ENCODE results near the gene CRYAB. TPM values are rescaled to one million over a fixed set of nuclear protein-coding genes. Genes with fewer than 3 reads are reported as not detected.

CRYAB gene
- total and polyA plus RNA-seq, 2 of the 4 experiments (the other 2 are of a cell fraction), result 6.5 to 19.5 TPM

DNA sequence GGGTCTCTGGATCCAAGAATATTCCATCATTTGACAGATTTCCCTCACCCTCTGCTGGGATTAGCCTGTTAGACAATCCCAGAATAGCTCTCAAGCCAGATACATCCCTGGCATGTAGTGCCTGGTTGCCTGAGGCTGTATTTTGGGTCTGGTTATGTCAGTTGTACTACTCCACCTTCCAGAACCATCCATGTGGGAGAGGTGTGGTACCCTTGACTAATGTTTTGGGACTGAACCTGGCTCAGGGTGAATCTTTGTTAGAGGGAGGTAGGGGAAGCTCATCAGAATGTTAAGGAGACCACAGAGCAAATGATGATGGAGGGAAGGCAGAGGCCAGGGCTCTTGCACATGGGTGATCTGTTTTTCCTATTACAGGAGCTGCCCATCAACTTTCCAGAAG lies 12.4 kb upstream of the CRYAB start:
- H4K5ac ChIP-seq (ENCODE audit: low read depth, low read length), result peak overlapping the region; percentile 38
- no TSS peak for BruUV-seq (replicated peaks)
- CTCF ChIA-PET, result no interaction called here
- dilution Hi-C loops (cut with HindIII; ENCODE audit: low sequenced_read_pairs, unreplicated experiment) (no loop called here), intact Hi-C loops (cut with micrococcal nuclease) (no loop called here), in situ Hi-C loops (cut with MboI; ENCODE audit: low sequenced_read_pairs) (loop anchor here (5.0 kb wide), 1 partner anchor 42 kb away; no protein-coding TSS in a partner anchor)
- peaks cover 0 to 8% of the 10 kb centered on the region in 2 experiments; a peak in 2 of 4 replicates for H3K79me1 ChIP-seq (ENCODE audit: low read depth in 1 of 2, low read length in 2 of 2)
- H3K4me1 ChIP-seq (ENCODE audit: control insufficient read depth, insufficient read depth, low read length), result peaks cover 13% of the 10 kb centered on the region
- H4K8ac ChIP-seq (ENCODE audit: low read depth in 2 of 2, low read length in 2 of 2), result peak overlapping the region; percentile 90 to 94
- no peaks in the 10 kb centered on the region for H3K9me3 ChIP-seq (ENCODE audit: control insufficient read depth, insufficient read depth, low read length)
- H3K27me3 ChIP-seq (ENCODE audit: control insufficient read depth, insufficient read depth, low read length), result no peaks in the 10 kb centered on the region
- peak overlapping the region; percentile 34 for H3K18ac ChIP-seq (ENCODE audit: low read depth, low read length)
- peak overlapping the region; percentile 52 for H3K27ac ChIP-seq (ENCODE audit: insufficient read depth, low read length)
- H3K4me2 ChIP-seq (ENCODE audit: low read depth, low read length), result peak overlapping the region; percentile 75
- peak overlapping the region; percentile 97 for H3K14ac ChIP-seq (replicated peaks; ENCODE audit: low read depth, low read length)
- POLR2A ChIA-PET (ENCODE audit: unreplicated experiment), result no interaction called here
- peak overlapping the region; percentile 88 for H3K56ac ChIP-seq (ENCODE audit: extremely low read depth, insufficient read depth, low read length)
- peak overlapping the region; percentile 45; the same call in 1 of the 2 replicates for H3K9ac ChIP-seq (ENCODE audit: low read depth, low read length)
- no peaks in the 10 kb centered on the region for H4K20me1 ChIP-seq (ENCODE audit: insufficient read depth, low read length)
- TF ChIP-seq MAFK (IDR thresholded peaks at IDR 0.05; ENCODE audit: low read depth, low read length), result no peak
- no peak for TF ChIP-seq CEBPB (IDR thresholded peaks at IDR 0.05; ENCODE audit: low read depth, low read length)
- no peak for TF ChIP-seq MAZ (IDR thresholded peaks at IDR 0.05; ENCODE audit: borderline replicate concordance, low read depth, low read length)
- peak overlapping the region; percentile 94 for H2AK5ac ChIP-seq (ENCODE audit: low read depth, low read length)
- peak overlapping the region; percentile 91; the same call in 2 of the 3 replicates for H2BK15ac ChIP-seq (ENCODE audit: low read depth, low read length)
- H3K4ac ChIP-seq (ENCODE audit: low read depth, low read length), result peak overlapping the region; percentile 98
- H3K4me3 ChIP-seq (ENCODE audit: insufficient read depth, low read depth, low read length), result no peak overlapping the region
- peak overlapping the region; percentile 85 for H2AK9ac ChIP-seq (replicated peaks; ENCODE audit: low read depth, low read length, poor library complexity)
- peak overlapping the region; percentile 90 for H2BK5ac ChIP-seq (ENCODE audit: low read depth, low read length, poor library complexity, severe bottlenecking)
- H2BK20ac ChIP-seq (ENCODE audit: low read depth, low read length), result peak overlapping the region; percentile 97
- DNase-seq (no peak), ATAC-seq (ENCODE audit: low read depth) (no peak)
- H4K91ac ChIP-seq (ENCODE audit: insufficient read depth, low read depth, low read length), result peak overlapping the region; percentile 96
- H3K23ac ChIP-seq (ENCODE audit: low read depth, low read length), result peak overlapping the region; percentile 74; the same call in 1 of the 2 replicates
- H2BK120ac ChIP-seq (ENCODE audit: low read depth, low read length), result peak overlapping the region; percentile 85
- peaks cover 21% of the 10 kb centered on the region for H3K9me1 ChIP-seq (ENCODE audit: insufficient read depth, low read length)
- no peaks in the 10 kb centered on the region for H3K36me3 ChIP-seq (ENCODE audit: control insufficient read depth, insufficient read depth, low read length)
- H2AFZ ChIP-seq (replicated peaks; ENCODE audit: low read length, poor library complexity), result peak overlapping the region; percentile 84
